Measurements from ENCODE around the gene UBE2N.

DNA sequence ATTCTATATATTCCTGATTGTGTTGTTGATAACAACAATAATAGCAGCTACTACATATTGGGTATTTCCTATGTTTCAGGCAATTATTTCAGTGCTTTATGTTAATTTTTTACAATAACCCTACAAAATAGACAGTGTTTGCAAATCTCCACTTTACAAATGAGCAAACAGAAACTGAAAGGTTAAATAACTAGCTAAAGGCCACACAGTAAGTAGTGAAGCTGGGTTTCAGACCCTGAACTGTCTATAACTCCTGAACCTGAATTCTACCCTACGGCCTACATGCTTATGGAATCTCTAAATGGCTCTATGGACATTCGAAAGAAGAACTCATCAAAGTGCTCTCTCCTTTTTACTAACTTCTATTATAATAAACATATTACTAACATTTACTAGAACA lies 83.7 kb downstream of the UBE2N start:
- TF ChIP-seq, protein P1, sequence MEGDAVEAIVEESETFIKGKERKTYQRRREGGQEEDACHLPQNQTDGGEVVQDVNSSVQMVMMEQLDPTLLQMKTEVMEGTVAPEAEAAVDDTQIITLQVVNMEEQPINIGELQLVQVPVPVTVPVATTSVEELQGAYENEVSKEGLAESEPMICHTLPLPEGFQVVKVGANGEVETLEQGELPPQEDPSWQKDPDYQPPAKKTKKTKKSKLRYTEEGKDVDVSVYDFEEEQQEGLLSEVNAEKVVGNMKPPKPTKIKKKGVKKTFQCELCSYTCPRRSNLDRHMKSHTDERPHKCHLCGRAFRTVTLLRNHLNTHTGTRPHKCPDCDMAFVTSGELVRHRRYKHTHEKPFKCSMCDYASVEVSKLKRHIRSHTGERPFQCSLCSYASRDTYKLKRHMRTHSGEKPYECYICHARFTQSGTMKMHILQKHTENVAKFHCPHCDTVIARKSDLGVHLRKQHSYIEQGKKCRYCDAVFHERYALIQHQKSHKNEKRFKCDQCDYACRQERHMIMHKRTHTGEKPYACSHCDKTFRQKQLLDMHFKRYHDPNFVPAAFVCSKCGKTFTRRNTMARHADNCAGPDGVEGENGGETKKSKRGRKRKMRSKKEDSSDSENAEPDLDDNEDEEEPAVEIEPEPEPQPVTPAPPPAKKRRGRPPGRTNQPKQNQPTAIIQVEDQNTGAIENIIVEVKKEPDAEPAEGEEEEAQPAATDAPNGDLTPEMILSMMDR (conservative IDR thresholded peaks at IDR 0.05; ENCODE audit: low read depth, low read length) = no peak
- no peak for TF ChIP-seq EZH2 (IDR thresholded peaks at IDR 0.05; ENCODE audit: borderline replicate concordance, low read depth, low read length, poor library complexity, severe bottlenecking)

Measured in A673 (cell line).